ENCODE measurements around the gene NMT1.

The NMT1 gene

GRCh38 chr17:45135978-45136791, 75.1 kb downstream of the NMT1 start:
- DNase-seq (ENCODE audit: low spot score), result no peak

GRCh38 chr17:45136846-45137560, 75.9 kb downstream of the NMT1 start:
- no peak for DNase-seq (ENCODE audit: low spot score)

DNA sequence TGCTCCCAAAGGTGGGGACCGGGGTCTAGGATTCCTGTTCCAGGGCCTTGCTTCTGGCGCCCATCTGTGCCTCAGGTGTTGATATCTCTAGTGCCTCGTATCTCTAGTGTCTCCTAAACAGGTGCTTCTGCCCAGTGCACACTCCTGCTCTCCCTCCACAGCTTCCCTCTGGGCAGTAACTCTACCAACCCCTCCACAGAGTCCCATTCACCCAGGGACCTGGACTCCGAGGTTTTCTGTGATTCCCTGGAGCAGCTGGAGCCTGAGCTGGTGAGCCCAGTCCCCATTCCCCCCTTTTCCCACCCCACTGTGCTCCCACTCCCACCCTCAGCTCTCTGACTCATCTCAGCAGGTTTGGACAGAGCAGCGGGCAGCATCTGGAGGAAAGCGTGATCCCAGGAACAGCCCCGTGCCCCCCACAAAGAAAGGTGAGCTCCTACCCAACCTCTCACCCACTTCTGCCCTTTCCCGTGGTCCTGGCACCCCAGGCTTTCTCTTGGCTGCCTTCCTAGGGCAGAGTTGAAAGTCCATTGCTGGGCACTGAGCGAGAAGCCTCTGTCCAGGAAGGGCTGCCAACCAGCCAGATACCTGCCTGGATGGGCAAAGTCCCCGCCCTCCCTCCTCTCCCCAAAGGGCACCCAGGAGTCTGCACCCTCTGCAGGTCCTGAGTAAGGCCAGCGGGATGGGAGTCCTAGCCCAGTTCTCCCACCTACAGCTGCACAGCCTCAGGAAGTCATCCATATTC, 76.6 kb downstream of the NMT1 start:
- DNase-seq (ENCODE audit: low spot score), result no peak

DNA sequence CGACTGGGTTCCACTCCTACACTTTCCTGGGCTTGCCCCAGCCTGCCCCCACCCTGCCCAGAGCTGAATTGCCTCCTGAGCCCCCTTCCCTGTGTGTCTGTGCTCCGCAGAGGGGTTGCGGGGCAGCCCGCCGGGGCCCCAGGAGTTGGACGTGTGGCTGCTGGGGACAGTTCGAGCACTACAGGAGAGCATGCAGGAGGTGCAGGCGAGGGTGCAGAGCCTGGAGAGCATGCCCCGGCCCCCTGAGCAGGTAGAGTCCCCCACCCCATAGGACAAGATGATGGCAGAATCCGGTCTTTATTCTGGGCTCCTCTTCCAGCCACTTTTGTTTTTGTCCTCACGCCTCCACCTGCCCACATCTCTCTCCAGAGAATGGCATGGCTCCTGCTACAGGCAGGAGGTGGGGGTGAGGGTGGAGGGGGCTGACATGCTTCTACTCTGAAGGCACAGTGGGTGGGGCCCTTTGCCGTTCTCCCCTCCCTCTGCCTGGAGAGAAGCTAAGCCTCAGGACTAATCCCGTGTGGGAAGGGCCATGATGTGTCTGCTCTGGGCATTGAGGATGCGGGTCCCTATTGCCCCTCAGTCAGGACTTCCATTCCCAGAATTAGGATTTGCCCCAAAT, 77.9 kb downstream of the NMT1 start:
- DNase-seq (ENCODE audit: low spot score), result no peak

- no peak for DNase-seq (ENCODE audit: low spot score)
Observed at GRCh38 chr17:45139533-45139920, 78.4 kb downstream of the NMT1 start.

GRCh38 chr17:45143094-45143670, 82.1 kb downstream of the NMT1 start:
- DNase-seq (ENCODE audit: low spot score), result no peak

GRCh38 chr17:45143767-45144198, 82.7 kb downstream of the NMT1 start:
- peak; percentile 66 for DNase-seq (ENCODE audit: low spot score)

DNA sequence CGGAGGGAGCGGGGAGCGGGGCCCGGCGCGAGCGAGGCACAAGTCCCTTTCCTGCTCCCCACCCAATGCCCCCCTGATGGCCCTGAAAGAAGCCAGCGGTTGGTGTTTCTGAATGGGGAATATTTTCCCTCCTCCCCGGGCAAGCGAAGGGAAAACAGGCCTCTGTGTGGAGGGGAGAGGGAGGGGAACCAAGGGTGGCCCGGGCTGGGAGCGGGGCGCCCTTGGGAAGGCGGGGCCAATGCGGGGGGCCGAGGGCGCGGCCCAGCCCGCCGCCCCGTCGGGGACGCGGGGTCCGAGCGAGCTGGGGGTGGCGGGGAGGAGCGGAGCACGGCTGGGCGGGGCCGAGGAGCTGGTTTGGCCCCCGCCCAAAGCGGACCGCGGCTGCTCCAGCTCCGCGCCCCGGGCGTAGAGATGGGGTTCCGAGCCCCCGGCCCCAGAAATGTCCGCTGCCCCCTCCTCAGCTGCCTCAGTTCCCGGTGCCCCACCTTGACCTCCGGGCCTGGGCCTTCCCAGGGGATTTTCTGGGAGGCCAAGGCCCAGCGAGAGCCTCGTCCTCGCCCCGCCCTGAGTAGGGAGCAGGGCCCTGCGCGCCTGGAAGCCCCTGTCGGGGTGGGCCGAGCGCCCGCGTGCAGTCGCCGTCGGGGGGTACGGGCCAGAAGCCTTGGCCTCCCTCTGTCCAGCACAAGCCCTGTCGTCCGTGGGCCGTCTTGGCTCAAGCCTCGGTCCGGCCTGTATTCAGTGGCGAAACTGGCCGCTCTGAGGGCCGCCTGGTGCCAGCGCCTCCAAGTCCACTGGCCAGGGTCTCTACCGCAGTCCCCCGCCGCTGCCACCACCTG, 83.3 kb downstream of the NMT1 start:
- peak; percentile 61 for DNase-seq (ENCODE audit: low spot score)

DNA sequence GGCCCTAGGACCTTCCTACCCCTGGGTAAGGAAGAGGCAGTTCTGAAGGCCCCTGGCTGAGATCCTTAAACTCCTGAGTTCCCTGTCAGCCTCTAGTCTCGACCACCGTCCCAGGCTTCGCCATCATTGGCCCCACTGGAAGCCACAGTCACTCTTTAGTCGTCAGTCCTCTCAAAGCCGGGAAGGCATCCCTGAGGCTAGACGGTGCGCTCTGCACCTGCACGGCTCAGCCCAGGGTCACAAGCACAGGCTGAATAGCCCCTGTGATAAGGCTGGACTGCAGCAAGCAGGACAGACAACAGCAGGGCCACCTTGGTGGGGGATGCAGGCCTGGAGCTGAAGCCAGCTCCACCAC, 83.9 kb downstream of the NMT1 start:
- DNase-seq (ENCODE audit: low spot score), result no peak

DNA sequence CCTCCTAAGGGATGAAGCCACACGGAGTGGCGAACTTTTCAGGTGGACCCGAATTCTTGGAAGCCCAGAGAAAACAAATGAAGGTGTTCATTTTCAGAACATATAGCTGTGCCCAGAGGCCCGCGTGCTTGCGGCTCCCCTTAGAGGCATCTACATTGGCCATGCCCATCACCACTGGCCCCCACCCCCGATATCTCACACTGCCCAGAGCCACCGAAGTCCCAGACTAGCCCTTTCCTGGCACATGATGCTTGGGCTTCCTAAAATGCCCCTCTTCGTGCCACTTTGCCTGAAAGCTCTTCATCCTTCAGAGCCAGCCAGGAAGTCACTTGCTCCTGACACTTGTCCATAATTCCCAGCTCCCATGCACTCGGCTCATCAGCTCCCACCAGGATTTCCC, 85.0 kb downstream of the NMT1 start:
- no peak for DNase-seq (ENCODE audit: low spot score)

GRCh38 chr17:45146592-45146889, 85.4 kb downstream of the NMT1 start:
- DNase-seq (ENCODE audit: low spot score), result no peak

DNA sequence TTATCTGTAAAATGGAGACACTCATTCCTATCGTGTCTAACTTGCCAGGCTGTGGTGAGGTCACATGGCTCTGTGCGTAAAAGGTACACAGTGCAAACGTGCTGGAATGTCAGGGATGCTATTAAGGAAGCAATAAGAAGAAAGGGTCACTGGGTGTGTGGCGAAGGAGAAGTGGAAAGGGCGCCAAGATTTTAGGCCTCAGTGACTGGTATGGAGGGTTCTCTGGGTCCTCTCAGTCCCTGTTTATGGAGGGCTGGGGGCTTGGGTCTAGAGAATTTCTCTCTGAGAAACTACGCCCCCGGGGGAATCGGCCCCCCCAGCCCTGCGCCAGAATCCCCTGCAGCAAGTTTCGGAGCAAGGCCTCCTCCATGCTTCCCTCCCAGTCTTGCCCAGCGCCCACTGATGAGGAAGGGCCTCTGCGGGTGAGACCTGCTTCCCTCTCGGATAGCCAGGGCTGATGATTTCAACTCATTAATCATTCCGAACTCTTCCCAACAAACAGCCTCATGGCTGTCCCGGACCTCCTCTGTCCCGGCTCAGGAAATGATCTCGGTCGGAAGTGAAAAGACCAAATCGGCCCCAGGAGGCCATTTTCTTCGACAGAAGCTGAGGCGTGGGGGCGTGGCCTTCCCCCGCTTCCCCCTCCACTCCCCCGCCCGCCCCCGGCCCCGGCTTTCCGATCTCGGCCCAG, 85.9 kb downstream of the NMT1 start:
- DNase-seq (ENCODE audit: low spot score), result peak; percentile 60

- peak; percentile 90 for DNase-seq (ENCODE audit: low spot score)
Observed at GRCh38 chr17:45147581-45148182, 86.6 kb downstream of the NMT1 start.

DNA sequence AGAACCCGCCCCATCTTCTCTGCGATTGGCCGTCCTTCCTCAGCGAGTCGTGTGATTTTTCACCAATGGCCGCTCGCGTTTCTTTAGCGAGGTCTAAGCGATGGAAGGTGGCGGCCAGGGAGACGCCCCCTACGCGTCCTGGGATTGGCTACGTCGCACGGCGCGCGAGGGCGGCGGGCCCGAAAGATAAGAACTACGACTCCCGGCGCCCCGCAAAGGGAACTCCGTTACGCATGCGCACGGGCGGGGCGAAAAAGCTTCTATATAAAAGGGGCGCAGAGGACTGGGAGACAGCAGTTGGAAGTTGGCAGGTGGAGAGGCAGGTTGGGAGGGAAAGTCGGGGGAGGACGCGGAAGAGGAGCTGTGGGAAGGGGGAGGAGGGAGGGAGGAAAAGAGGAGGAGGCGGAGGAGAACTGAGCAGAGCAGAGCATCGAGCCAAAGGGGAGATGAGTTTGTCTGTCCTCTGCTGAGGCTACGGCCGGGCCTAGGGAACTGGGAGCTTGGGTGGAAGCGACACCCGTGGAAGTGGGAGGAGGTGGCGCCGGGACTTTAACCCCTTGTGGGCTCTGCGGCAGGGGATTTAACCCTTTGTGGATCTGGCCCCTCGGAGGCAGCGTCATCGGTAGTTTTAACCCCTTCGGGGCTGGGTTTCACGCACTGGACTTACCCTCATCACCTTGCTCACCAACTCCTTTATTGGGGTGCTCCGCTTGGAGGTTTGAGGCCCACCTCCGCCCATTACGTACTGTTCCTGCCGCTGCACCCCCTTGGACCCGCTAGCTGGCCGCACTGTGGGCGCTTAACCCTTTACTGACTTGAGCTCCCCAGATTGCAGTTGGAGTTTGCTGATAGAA, 87.3 kb downstream of the NMT1 start, which contains the start of gene HEXIM1:
Gene HEXIM1 (plus strand): TSS at position 293 of the 854 bp plus-strand sequence. CDS start 716 bp downstream, outside the sequence.
- DNase-seq (ENCODE audit: low spot score), result peak; percentile 100

DNA sequence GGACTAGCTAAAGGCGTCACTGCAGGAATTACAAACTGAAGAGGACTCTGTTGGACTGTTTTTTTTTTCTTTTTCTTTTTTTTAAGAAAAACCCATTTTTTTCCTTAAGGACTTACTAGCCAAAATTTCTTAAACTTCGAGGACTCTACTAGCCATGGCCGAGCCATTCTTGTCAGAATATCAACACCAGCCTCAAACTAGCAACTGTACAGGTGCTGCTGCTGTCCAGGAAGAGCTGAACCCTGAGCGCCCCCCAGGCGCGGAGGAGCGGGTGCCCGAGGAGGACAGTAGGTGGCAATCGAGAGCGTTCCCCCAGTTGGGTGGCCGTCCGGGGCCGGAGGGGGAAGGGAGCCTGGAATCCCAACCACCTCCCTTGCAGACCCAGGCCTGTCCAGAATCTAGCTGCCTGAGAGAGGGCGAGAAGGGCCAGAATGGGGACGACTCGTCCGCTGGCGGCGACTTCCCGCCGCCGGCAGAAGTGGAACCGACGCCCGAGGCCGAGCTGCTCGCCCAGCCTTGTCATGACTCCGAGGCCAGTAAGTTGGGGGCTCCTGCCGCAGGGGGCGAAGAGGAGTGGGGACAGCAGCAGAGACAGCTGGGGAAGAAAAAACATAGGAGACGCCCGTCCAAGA, 88.0 kb downstream of the NMT1 start:
- peak; percentile 88 for DNase-seq (ENCODE audit: low spot score)

GRCh38 chr17:45149669-45150664, 88.8 kb downstream of the NMT1 start:
- DNase-seq (ENCODE audit: low spot score), result no peak

All from globus pallidus (tissue), 1 donor.